ENCODE data around the gene CERK.

DNA sequence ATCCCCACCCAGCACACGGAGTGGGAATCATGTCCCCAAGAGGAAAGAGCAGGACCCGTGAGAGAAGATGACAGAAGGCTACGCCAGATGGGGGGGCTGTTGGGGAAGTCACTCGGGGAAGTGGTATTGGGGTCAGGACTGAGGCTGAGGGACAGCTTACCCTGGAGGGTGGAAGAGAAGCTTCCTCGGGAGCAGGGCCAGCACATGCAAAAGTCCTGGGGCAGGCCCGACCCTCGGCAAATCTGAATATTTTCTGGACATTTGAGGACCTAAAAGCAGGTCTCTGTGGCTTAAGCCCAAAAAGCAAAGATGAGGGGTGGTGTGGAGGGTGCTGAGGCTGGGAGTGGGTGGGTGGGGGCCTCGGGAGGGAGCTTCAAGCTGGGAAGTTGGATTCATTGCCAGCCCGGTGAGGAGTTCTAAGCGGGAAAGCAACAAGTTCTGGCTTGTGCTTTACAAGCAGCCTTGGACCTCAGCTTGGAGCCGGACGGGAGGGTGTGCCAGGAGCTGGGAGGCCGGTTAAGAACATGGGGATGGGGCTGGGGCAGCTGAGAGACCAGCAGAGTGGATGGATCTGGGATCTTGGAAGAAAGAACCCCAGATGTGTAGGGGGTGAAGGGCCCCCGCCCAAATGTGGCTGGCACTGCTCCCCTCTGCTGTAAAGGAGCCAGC lies 83.0 kb downstream of the CERK start:
- TF ChIP-seq, protein P1, sequence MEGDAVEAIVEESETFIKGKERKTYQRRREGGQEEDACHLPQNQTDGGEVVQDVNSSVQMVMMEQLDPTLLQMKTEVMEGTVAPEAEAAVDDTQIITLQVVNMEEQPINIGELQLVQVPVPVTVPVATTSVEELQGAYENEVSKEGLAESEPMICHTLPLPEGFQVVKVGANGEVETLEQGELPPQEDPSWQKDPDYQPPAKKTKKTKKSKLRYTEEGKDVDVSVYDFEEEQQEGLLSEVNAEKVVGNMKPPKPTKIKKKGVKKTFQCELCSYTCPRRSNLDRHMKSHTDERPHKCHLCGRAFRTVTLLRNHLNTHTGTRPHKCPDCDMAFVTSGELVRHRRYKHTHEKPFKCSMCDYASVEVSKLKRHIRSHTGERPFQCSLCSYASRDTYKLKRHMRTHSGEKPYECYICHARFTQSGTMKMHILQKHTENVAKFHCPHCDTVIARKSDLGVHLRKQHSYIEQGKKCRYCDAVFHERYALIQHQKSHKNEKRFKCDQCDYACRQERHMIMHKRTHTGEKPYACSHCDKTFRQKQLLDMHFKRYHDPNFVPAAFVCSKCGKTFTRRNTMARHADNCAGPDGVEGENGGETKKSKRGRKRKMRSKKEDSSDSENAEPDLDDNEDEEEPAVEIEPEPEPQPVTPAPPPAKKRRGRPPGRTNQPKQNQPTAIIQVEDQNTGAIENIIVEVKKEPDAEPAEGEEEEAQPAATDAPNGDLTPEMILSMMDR (IDR thresholded peaks at IDR 0.05; ENCODE audit: poor library complexity, severe bottlenecking), result no peak
- TF ChIP-seq POLR2AphosphoS5 (IDR thresholded peaks at IDR 0.05) (no peak), EZH2 (IDR thresholded peaks at IDR 0.05; ENCODE audit: borderline replicate concordance, insufficient read depth, low read length, poor library complexity, severe bottlenecking) (no peak), EP300 (conservative IDR thresholded peaks at IDR 0.05; ENCODE audit: poor library complexity, severe bottlenecking) (no peak), REST (IDR thresholded peaks at IDR 0.05; ENCODE audit: borderline replicate concordance) (no peak), TAF1 (IDR thresholded peaks at IDR 0.05; ENCODE audit: low read depth) (no peak)
